WI38 (cell line): Measurements from ENCODE around the gene ACACB.

Experiments used
- H3K4me3 ChIP-seq: 2 replicates; pipeline ENCODE4 v1.5.1; 2011; ENCODE audit warnings: low read depth, mild to moderate bottlenecking, control low read depth, low read length
- TF ChIP-seq, protein P1 (sequence below): IDR thresholded peaks from 2 replicates; pipeline ENCODE4 v1.5.1; 2012; ENCODE audit warnings: low read depth, mild to moderate bottlenecking, control low read depth, low read length

Gene ACACB

DNA sequence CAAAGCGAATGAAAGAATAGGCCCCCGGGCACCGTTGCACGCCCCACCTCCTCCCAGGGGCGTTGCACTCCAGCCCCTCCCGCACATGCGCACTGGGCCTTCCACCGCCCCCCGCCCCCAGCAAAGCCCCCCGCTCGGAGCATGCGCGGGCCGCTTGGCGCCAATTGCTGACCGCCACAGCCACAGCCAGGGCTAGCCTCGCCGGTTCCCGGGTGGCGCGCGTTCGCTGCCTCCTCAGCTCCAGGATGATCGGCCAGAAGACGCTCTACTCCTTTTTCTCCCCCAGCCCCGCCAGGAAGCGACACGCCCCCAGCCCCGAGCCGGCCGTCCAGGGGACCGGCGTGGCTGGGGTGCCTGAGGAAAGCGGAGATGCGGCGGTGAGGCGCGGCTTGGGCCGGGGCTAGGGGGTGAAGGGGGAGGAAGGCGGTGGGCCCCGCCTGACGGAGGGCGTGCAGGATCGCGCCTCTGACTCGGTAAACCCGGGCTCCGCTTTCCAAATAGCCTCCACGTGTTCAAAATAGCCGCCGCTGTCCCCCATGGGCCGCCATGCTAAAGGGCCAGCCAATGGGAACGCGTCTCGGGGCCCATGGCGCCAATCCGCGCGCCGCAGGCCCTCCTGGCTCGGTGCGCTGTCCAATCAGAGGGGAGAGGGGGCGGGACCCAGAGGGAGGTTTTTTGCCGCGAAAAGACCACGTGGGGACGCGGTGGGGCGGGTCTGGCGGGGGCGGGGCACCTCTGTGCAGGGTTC is 18.8 kb upstream of the ACACB start, which contains the start of gene UNG:
Gene UNG (plus strand): TSS at position 163 of the 748 bp plus-strand sequence. CDS start 83 bp downstream, at position 246.
- TF ChIP-seq, protein P1, sequence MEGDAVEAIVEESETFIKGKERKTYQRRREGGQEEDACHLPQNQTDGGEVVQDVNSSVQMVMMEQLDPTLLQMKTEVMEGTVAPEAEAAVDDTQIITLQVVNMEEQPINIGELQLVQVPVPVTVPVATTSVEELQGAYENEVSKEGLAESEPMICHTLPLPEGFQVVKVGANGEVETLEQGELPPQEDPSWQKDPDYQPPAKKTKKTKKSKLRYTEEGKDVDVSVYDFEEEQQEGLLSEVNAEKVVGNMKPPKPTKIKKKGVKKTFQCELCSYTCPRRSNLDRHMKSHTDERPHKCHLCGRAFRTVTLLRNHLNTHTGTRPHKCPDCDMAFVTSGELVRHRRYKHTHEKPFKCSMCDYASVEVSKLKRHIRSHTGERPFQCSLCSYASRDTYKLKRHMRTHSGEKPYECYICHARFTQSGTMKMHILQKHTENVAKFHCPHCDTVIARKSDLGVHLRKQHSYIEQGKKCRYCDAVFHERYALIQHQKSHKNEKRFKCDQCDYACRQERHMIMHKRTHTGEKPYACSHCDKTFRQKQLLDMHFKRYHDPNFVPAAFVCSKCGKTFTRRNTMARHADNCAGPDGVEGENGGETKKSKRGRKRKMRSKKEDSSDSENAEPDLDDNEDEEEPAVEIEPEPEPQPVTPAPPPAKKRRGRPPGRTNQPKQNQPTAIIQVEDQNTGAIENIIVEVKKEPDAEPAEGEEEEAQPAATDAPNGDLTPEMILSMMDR: no peak

DNA sequence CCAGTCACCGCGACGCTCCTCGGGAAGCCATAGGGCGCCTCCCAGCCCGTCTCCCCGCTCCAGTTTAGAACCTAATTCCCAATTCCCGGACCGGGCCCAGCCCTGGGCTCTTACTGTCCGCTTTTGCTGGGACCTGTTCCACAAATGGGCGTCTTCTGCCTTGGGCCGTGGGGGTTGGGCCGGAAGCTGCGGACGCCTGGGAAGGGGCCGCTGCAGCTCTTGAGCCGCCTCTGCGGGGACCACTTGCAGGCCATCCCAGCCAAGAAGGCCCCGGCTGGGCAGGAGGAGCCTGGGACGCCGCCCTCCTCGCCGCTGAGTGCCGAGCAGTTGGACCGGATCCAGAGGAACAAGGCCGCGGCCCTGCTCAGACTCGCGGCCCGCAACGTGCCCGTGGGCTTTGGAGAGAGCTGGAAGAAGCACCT is 18.2 kb upstream of the ACACB start:
- peak overlapping the region; percentile 63 for H3K4me3 ChIP-seq
- TF ChIP-seq, protein P1: no peak

More for the DNA sequence above, 18.8 kb upstream of the ACACB start, which contains the start of gene UNG:
- peak within 1 kb of the TSS; percentile 63 for H3K4me3 ChIP-seq

DNA sequence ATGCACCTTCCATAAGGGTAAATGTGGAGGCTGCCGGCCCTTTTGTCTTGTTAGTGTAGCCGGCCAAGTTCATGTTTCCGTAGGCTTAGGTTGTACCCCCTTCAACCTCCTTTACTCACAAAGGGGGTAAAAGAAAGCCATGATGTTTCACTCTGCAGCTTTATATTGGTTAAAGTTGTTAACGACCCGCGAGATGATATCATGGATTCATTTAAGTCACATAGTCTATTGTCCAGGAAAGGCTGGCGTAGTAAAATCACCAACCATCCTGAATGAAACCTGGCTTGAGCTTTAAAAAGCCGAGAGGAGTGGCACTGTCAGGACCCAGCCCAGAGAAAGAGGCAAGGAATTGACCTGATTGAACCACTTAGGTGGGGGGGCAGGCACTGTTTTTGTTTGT is 17.7 kb upstream of the ACACB start:
- TF ChIP-seq, protein P1: no peak
- peak overlapping the region; percentile 63 for H3K4me3 ChIP-seq

DNA sequence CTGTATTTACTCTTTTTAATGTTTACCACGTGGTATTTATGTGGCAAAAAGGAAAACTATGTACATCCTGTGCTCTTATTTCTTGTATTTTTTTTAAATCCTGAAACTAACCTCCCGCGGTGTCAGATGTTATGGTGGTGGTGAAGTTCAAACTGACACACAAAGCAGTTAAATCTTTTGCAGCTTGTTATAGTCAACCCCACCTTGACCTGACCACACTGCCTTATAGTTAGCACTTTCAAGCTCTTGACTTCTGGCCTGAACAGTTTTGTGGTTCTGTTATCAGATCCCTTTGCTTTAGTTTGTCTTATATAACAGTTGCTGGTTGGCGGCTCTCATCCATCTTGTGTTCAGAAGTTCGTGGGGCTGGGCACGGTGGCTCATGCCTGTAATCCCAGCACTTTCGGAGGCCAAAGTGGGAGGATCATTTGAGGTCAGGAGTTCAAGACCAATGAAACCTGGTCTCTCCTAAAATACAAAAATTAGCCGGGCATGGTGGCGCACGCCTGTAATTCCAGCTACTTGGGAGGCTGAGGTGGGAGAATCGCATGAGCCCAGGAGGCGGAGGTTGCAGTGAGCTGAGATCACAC is 16.9 kb upstream of the ACACB start:
- TF ChIP-seq, protein P1: no peak
- H3K4me3 ChIP-seq: peak overlapping the region; percentile 63; the same call in 1 of the 2 replicates

DNA sequence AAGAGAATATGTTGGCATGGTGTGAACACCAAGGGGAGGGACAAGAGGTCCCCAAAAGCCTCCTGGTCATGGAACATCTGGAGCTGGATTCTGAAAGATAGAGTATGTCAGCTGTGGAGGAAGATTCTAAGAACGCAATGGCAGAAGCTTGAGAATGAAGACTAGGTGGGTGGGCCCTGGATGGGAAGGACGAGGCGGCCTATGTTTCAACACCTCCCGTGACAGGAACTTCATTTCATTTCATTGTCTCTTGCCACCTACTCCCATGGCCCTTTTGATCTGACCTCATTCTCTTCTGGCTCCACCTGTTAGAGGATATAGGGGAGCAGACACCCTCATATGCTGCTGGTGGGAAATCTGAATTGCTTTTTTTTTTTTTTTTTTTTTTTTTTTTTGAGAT is 15.6 kb upstream of the ACACB start:
- TF ChIP-seq, protein P1: no peak
- H3K4me3 ChIP-seq: no peak overlapping the region

DNA sequence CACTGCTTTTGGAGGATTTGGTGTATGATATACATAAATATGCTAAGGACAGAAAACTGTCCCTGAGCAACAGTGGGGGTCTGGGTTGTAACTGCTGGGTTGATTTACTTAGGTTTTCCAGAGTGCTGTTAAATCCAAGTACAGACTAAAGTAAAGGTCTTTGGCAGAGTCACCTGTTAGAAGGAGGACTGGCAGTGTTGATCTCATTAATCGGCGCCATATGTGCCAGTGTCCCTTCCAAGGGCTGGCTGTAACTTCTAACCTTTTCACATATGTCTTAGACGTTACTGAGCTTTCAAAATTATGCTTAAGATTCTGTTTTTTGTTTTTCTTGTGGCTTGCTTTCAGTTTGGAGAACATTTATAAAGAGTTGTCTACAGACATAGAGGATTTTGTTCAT is 13.9 kb upstream of the ACACB start:
- H3K4me3 ChIP-seq: no peak overlapping the region
- TF ChIP-seq, protein P1: no peak

DNA sequence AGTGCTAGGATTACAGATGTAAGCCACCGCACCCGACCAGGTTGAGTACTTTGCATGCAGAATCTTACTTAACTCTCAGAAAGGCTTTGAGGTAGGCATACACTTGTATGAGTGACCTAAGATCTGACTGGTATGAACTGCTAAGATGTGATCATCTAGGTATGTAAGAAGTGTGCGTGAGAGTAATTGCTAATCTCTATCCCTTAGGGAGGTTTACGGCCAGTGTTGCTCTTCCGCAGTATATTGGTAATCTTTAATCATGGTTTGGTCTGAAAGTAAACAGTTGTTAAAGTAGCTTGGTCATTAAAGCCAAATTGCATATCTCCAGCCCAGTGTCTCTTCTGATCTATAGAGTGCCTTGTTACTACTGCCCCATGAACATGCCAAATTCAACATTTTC is 11.2 kb upstream of the ACACB start:
- no peak overlapping the region for H3K4me3 ChIP-seq
- TF ChIP-seq, protein P1: no peak
